ENCODE data around the gene RNU1-4.
"Not testable (repeated sequence)": the region's sequence is repeated elsewhere in the genome, so short reads cannot be mapped to it uniquely, and the experiment has no call there.

- not testable (repeated sequence) for TF ChIP-seq CTCF, POLR2A (IDR thresholded peaks at IDR 0.05)
Measured at GRCh38 chr1:16772275-16773204, 32.2 kb downstream of the RNU1-4 start.

Measured in uterus (tissue), 2 donors.